Measurements from ENCODE around the gene MAFG. TPM values are rescaled to one million over a fixed set of nuclear protein-coding genes. Genes with fewer than 3 reads are reported as not detected.
A peak's percentile ranks its signal among the peaks of the same experiment; 100 is the strongest.

MAFG gene
- total RNA-seq, 5 donors from 2014 or later (not counting 1 experiment from before 2014, with no cell fraction given): 10.6 to 24.8 (median 18.8) TPM

DNA sequence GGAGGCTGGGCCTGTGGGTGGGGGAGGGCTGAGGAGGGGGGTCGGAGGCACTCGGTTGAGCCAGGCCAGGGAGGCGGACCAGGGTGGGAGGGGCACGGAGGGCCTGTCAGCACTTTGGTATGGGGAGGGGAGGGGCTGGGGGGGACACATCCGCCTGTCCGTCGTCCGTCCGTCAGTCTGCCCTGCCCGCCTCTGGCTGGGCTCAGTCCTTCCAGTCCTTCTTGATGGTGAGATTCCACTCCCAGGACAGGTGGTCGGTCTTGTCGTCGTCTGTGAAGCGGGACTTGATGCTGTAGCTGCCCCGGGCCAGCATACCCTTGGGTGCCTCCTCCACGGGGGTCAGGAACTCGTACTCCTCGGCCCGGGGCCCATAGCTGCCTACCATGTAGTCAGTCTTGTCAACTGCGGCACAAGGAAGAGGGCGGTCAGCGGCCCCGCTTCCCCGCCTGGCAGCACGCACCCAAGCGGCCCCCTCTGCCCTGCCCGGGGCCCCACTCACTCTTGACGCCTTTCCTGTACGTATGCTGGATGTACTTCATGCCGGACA is 58.8 kb downstream of the MAFG start:
- POLR2A ChIA-PET: no interaction called here
- no peak for DNase-seq
- peaks cover 34 to 47% (median 35%) of the 10 kb centered on the region in 3 donors for H3K4me1 Mint-ChIP-seq

More for the DNA sequence above, 58.8 kb downstream of the MAFG start:
- Mint-ChIP-seq H3K27me3 (no peaks in the 10 kb centered on the region), H3K9me3 (no peaks in the 10 kb centered on the region), H3K27ac (no peak overlapping the region), H3K4me3 (peak overlapping the region in 2 of 3 donors; percentile 41 to 81), H3K36me3 (no peaks in the 10 kb centered on the region)
- H3K27me3 ChIP-seq (replicated peaks in 1 of 2; ENCODE audit: control insufficient read depth in 2 of 2, extremely low read depth in 1 of 2, insufficient read depth in 2 of 2, low read length in 1 of 2): no peaks in the 10 kb centered on the region
- WGBS (ENCODE audit: insufficient coverage): 89% methylated on average over 20 of the region's 30 CpGs
- CTCF ChIA-PET: no interaction called here
- H3K4me3 ChIP-seq (ENCODE audit: control insufficient read depth in 1 of 2, extremely low read depth in 1 of 2, low read length in 1 of 2): no peak overlapping the region
- H3K9me3 ChIP-seq: no peaks in the 10 kb centered on the region
- H3K36me3 ChIP-seq (ENCODE audit: control insufficient read depth in 2 of 2, extremely low read depth in 1 of 2, insufficient read depth in 1 of 2, low read length in 1 of 2): peaks cover 12 to 34% of the 10 kb centered on the region in 2 donors
- no peak for ATAC-seq (replicated peaks in 1 of 4)
- peak overlapping the region; percentile 44 for H3K27ac ChIP-seq (ENCODE audit: low read length)
- peaks cover 10 to 71% of the 10 kb centered on the region in 2 experiments for H3K4me1 ChIP-seq (ENCODE audit: control insufficient read depth in 1 of 2, extremely low read depth in 1 of 2, insufficient read depth in 2 of 2, low read length in 2 of 2)

Other genes with a start within 250 kb of the MAFG start
- gene ARL16, start 243.9 kb downstream of the MAFG start, total RNA-seq: 10 to 100 TPM; 30.9 to 51.0 (median 39.3) TPM
- gene HGS, start 243.7 kb downstream of the MAFG start, total RNA-seq: 100 to 1,000 TPM; 114 to 205 (median 181) TPM
- gene MRPL12, start 224.4 kb downstream of the MAFG start, total RNA-seq: 10 to 100 TPM; 18.5 to 33.5 (median 31.4) TPM
- 1 to 10 TPM; 3.3 to 8.3 (median 7.4) TPM for gene SLC25A10, start 215.5 kb downstream of the MAFG start, total RNA-seq
- gene GCGR, start 123.6 kb downstream of the MAFG start, total RNA-seq: under 1 TPM in 1 of 5 donors, not detected in 4; 0.13 TPM
- gene MCRIP1, start 94.4 kb downstream of the MAFG start, total RNA-seq: 10 to 100 TPM; 46.4 to 92.4 (median 77.1) TPM
- not detected for gene PPP1R27, start 92.7 kb downstream of the MAFG start, total RNA-seq
- gene P4HB, start 67.2 kb downstream of the MAFG start, total RNA-seq: 100 to 1,000 TPM; 228 to 324 (median 269) TPM
- gene ARHGDIA, start 56.4 kb downstream of the MAFG start, total RNA-seq: 100 to 1,000 TPM; 473 to 577 (median 504) TPM
- 10 to 100 TPM; 58.2 to 82.9 (median 63.4) TPM for gene ALYREF, start 36.1 kb downstream of the MAFG start, total RNA-seq
- gene ANAPC11, start 36.0 kb downstream of the MAFG start, total RNA-seq: 10 to 100 TPM; 37.6 to 61.3 (median 51.1) TPM
- gene NPB, start 25.5 kb downstream of the MAFG start, total RNA-seq: under 1 TPM; 0.16 to 0.51 (median 0.41) TPM
- 10 to 100 TPM; 24.5 to 55.2 (median 48.2) TPM for gene PCYT2, start 16.3 kb downstream of the MAFG start, total RNA-seq
- gene SIRT7, start 9.6 kb downstream of the MAFG start, total RNA-seq: 10 to 100 TPM; 54.3 to 96.2 (median 77.4) TPM
- gene PYCR1, start 9.6 kb upstream of the MAFG start, total RNA-seq: 10 to 100 TPM in 2 of 5 donors, 1 to 10 TPM in 2, under 1 TPM in 1; 0.93 to 15.4 (median 8.2) TPM
- not detected for gene MYADML2, start 19.5 kb upstream of the MAFG start, total RNA-seq
- gene NOTUM, start 33.5 kb upstream of the MAFG start, total RNA-seq: under 1 TPM in 3 of 5 donors, not detected in 2; 0.13 to 0.33 (median 0.29) TPM
- gene ASPSCR1, start 49.9 kb upstream of the MAFG start, total RNA-seq: 10 to 100 TPM; 34.6 to 49.7 (median 44.9) TPM
- gene CENPX, start 95.1 kb upstream of the MAFG start, total RNA-seq: 10 to 100 TPM; 26.7 to 47.8 (median 43.7) TPM
- 10 to 100 TPM; 13.3 to 28.5 (median 22.3) TPM for gene LRRC45, start 95.6 kb upstream of the MAFG start, total RNA-seq
- 1 to 10 TPM; 1.1 to 5.4 (median 3.6) TPM for gene RAC3, start 103.9 kb upstream of the MAFG start, total RNA-seq
- gene DCXR, start 110.0 kb upstream of the MAFG start, total RNA-seq: 100 to 1,000 TPM in 1 of 5 donors, 10 to 100 TPM in 4; 70.4 to 111 (median 96.1) TPM
- 10 to 100 TPM; 31.5 to 38.6 (median 35.2) TPM for gene RFNG, start 124.1 kb upstream of the MAFG start, total RNA-seq
- 100 to 1,000 TPM in 2 of 5 donors, 10 to 100 TPM in 3; 75.3 to 117 (median 98.0) TPM for gene GPS1, start 124.2 kb upstream of the MAFG start, total RNA-seq
- gene DUS1L, start 138.1 kb upstream of the MAFG start, total RNA-seq: 100 to 1,000 TPM; 137 to 186 (median 177) TPM
- gene FASN, start 170.5 kb upstream of the MAFG start, total RNA-seq: 100 to 1,000 TPM in 2 of 5 donors, 10 to 100 TPM in 3; 48.2 to 144 (median 52.5) TPM

All from T-cell (primary cell).